HG03025 (cell line): ENCODE measurements around the gene COMMD3.
"Not testable (repeated sequence)": the region's sequence is repeated elsewhere in the genome, so short reads cannot be mapped to it uniquely, and the experiment has no call there.

Experiments
- ATAC-seq: cut with Tn5 transposase; IDR thresholded peaks from one replicate; pipeline ENCODE4 v1.9.1; 2021; ENCODE audit warnings: mild to moderate bottlenecking, moderate library complexity; ENCODE audit not compliant: unreplicated experiment, low FRiP score

The COMMD3 gene

GRCh38 chr10:22338185-22338900, 22.2 kb downstream of the COMMD3 start:
- ATAC-seq = no peak

GRCh38 chr10:22338931-22339330, 22.7 kb downstream of the COMMD3 start:
- ATAC-seq = no peak

- no peak for ATAC-seq
Measured at GRCh38 chr10:22339761-22340328, 23.7 kb downstream of the COMMD3 start.

GRCh38 chr10:22340329-22341189, 24.4 kb downstream of the COMMD3 start:
- ATAC-seq = peak; percentile 42

GRCh38 chr10:22341190-22341925, 25.2 kb downstream of the COMMD3 start:
- ATAC-seq = peak; percentile 9

GRCh38 chr10:22341926-22342196, 25.7 kb downstream of the COMMD3 start:
- no peak for ATAC-seq

- ATAC-seq = no peak
Measured at GRCh38 chr10:22342421-22342820, 26.2 kb downstream of the COMMD3 start.

GRCh38 chr10:22343731-22344130, 27.5 kb downstream of the COMMD3 start:
- ATAC-seq = no peak

GRCh38 chr10:22344249-22344648, 28.1 kb downstream of the COMMD3 start:
- ATAC-seq = no peak

GRCh38 chr10:22344781-22345300, 28.7 kb downstream of the COMMD3 start:
- no peak for ATAC-seq

- ATAC-seq = no peak
Measured at GRCh38 chr10:22345301-22346095, 29.3 kb downstream of the COMMD3 start, which contains the start of gene SPAG6. TSS of gene SPAG6 (plus strand) at chr10:22345496. CDS start at chr10:22345612, 116 bp downstream.

GRCh38 chr10:22346096-22346661, 30.0 kb downstream of the COMMD3 start:
- no peak for ATAC-seq

- no peak for ATAC-seq
Measured at GRCh38 chr10:22349755-22350154, 33.6 kb downstream of the COMMD3 start.

- ATAC-seq = no peak
Measured at GRCh38 chr10:22351131-22351703, 35.0 kb downstream of the COMMD3 start.

- no peak for ATAC-seq
Measured at GRCh38 chr10:22356324-22356873, 40.2 kb downstream of the COMMD3 start.

- not testable (repeated sequence) for ATAC-seq
Measured at GRCh38 chr10:22357770-22358169, 41.6 kb downstream of the COMMD3 start.

- no peak for ATAC-seq
Measured at GRCh38 chr10:22363305-22363704, 47.1 kb downstream of the COMMD3 start.

- no peak for ATAC-seq
Measured at GRCh38 chr10:22364407-22365140, 48.4 kb downstream of the COMMD3 start.
